Hepatocyte (in vitro differentiated cells): Measurements from ENCODE around the gene MAPK8. TPM values are rescaled to one million over a fixed set of nuclear protein-coding genes. Genes with fewer than 3 reads are reported as not detected.
A peak's percentile ranks its signal among the peaks of the same experiment; 100 is the strongest.

Experiments used
- DNase-seq: peaks from one replicate; pipeline ENCODE4 v3.0.0-alpha.2; 2016; ENCODE audit warnings: low spot score
- H2AFZ ChIP-seq: fragments of 200-600 bp; sonication (generic); 2 replicates; pipeline ENCODE4 v1.6.0; 2016; ENCODE audit warnings: antibody characterized with exemption, mild to moderate bottlenecking
- H3K27ac ChIP-seq: fragments of 200-600 bp; sonication (generic); 2 replicates; pipeline ENCODE4 v1.5.1; 2016; ENCODE audit warnings: mild to moderate bottlenecking
- H3K27me3 ChIP-seq: fragments of 200-600 bp; sonication (generic); 2 replicates; pipeline ENCODE4 v1.6.1; 2016
- H3K36me3 ChIP-seq: fragments of 200-600 bp; sonication (generic); replicated peaks from 2 replicates; pipeline ENCODE4 v1.5.1; 2016; ENCODE audit warnings: low read depth; ENCODE audit not compliant: insufficient read depth
- H3K4me1 ChIP-seq: fragments of 200-600 bp; sonication (generic); 2 replicates; pipeline ENCODE4 v1.5.1; 2016; ENCODE audit warnings: mild to moderate bottlenecking, moderate library complexity; ENCODE audit not compliant: insufficient read depth
- H3K4me2 ChIP-seq: fragments of 200-600 bp; sonication (generic); 2 replicates; pipeline ENCODE4 v1.6.0; 2016
- H3K4me3 ChIP-seq: fragments of 200-600 bp; sonication (generic); 2 replicates; pipeline ENCODE4 v1.5.1; 2016; ENCODE audit warnings: mild to moderate bottlenecking
- H3K79me2 ChIP-seq: fragments of 200-600 bp; sonication (generic); 2 replicates; pipeline ENCODE4 v1.6.0; 2017; ENCODE audit warnings: mild to moderate bottlenecking
- H3K9me2 ChIP-seq: fragments of 200-600 bp; sonication (generic); replicated peaks from 2 replicates; pipeline ENCODE4 v1.6.0; 2017; ENCODE audit warnings: mild to moderate bottlenecking; ENCODE audit not compliant: insufficient read depth
- H3K9me3 ChIP-seq: fragments of 200-600 bp; sonication (generic); 2 replicates; pipeline ENCODE4 v1.5.1; 2016; ENCODE audit warnings: low read depth, mild to moderate bottlenecking
- H4K20me1 ChIP-seq: fragments of 200-600 bp; sonication (generic); 2 replicates; pipeline ENCODE4 v1.6.0; 2016; ENCODE audit warnings: mild to moderate bottlenecking; ENCODE audit not compliant: insufficient read depth, poor library complexity, severe bottlenecking
- CTCF ChIP-seq: fragments of 200-600 bp; sonication (generic); IDR thresholded peaks from 2 replicates; pipeline ENCODE4 v1.5.1; 2016; ENCODE audit warnings: antibody characterized with exemption, mild to moderate bottlenecking; ENCODE audit not compliant: poor library complexity
- EZH2 ChIP-seq: fragments of 200-600 bp; sonication (generic); IDR thresholded peaks from 2 replicates; pipeline ENCODE4 v1.6.1; 2016; ENCODE audit warnings: antibody characterized with exemption, mild to moderate bottlenecking, borderline replicate concordance
- EZH2phosphoT487 ChIP-seq: fragments of 200-600 bp; sonication (generic); IDR thresholded peaks from one replicate; pipeline ENCODE4 v1.6.1; 2018; ENCODE audit warnings: antibody characterized with exemption, mild to moderate bottlenecking, low read depth, moderate library complexity; ENCODE audit not compliant: unreplicated experiment, severe bottlenecking
- WGBS: methylation state at CpG from one replicate; pipeline ENCODE4 v1.1.6; 2016; ENCODE audit warnings: low lambda C conversion rate; ENCODE audit errors: missing lambda C conversion rate; 5-methylcytosine and 5-hydroxymethylcytosine counted together
- polyA plus RNA-seq: library from polyadenylated mRNA; unstranded; fragments of >200 nt; fragmentation: Nextera tagmentation; extraction: Ambion mirVana; gene quantifications from 2 replicates; pipeline ENCODE4 v1.2.1, GENCODE V29; 2016
- total RNA-seq: library from RNA; depleted of rRNA; stranded (reverse); fragments of >200 nt; gene quantifications from 2 replicates; pipeline ENCODE4 v1.2.3, GENCODE V29; 2014

The MAPK8 gene
- total and polyA plus RNA-seq, 2 experiments from 2014 or later, result 20.9 to 73.2 TPM

GRCh38 chr10:48464871-48465736 is 158.6 kb downstream of the MAPK8 start:
- Histone ChIP-seq H3K4me3 (no peak overlapping the region), H3K36me3 (no peaks in the 10 kb centered on the region), H3K4me2 (no peak overlapping the region), H3K4me1 (peaks cover 35% of the 10 kb centered on the region), H4K20me1 (no peaks in the 10 kb centered on the region), H3K27me3 (no peaks in the 10 kb centered on the region), H2AFZ (no peak overlapping the region), H3K27ac (no peak overlapping the region), H3K9me2 (no peaks in the 10 kb centered on the region), H3K9me3 (no peaks in the 10 kb centered on the region), H3K79me2 (no peaks in the 10 kb centered on the region)
- DNase-seq, result no peak
- 86% methylated on average over 25 of the region's 27 CpGs for WGBS
- TF ChIP-seq EZH2 (no peak), EZH2phosphoT487 (no peak)

GRCh38 chr10:48465860-48466521 is 159.5 kb downstream of the MAPK8 start:
- H2AFZ ChIP-seq, result no peak overlapping the region
- no peaks in the 10 kb centered on the region for H3K9me3 ChIP-seq
- H4K20me1 ChIP-seq, result no peaks in the 10 kb centered on the region
- H3K4me3 ChIP-seq, result no peak overlapping the region
- H3K4me1 ChIP-seq, result peaks cover 42% of the 10 kb centered on the region
- WGBS, result 61% methylated on average over 21 of the region's 42 CpGs
- H3K27me3 ChIP-seq, result no peaks in the 10 kb centered on the region
- H3K27ac ChIP-seq, result no peak overlapping the region
- no peaks in the 10 kb centered on the region for H3K79me2 ChIP-seq
- peak overlapping the region; percentile 68 for H3K4me2 ChIP-seq
- H3K9me2 ChIP-seq, result no peaks in the 10 kb centered on the region
- no peak for DNase-seq
- no peak for TF ChIP-seq EZH2
- no peak for TF ChIP-seq CTCF
- no peak for TF ChIP-seq EZH2phosphoT487
- H3K36me3 ChIP-seq, result no peaks in the 10 kb centered on the region

- Histone ChIP-seq H3K27ac (no peak overlapping the region), H3K4me1 (peaks cover 42% of the 10 kb centered on the region), H3K27me3 (no peaks in the 10 kb centered on the region), H3K4me2 (peak overlapping the region; percentile 69), H3K79me2 (no peaks in the 10 kb centered on the region), H4K20me1 (no peaks in the 10 kb centered on the region), H3K4me3 (no peak overlapping the region), H3K9me2 (no peaks in the 10 kb centered on the region), H3K9me3 (no peaks in the 10 kb centered on the region), H2AFZ (no peak overlapping the region), H3K36me3 (no peaks in the 10 kb centered on the region)
- TF ChIP-seq EZH2 (no peak), EZH2phosphoT487 (no peak), CTCF (no peak)
- 48% methylated on average over 13 of the region's 43 CpGs for WGBS
- no peak for DNase-seq
Observed at GRCh38 chr10:48466611-48467240, 160.2 kb downstream of the MAPK8 start.
